Neuronal stem cell (in vitro differentiated cells): ENCODE data around the gene EIF2S1.

Experiments
- DNase-seq: peaks from one replicate; pipeline ENCODE4 v3.0.0-alpha.2; 2013; ENCODE audit warnings: low spot score
- H2AFZ ChIP-seq: one replicate; pipeline ENCODE4 v1.6.1; 2013; ENCODE audit warnings: mild to moderate bottlenecking, low read length, inconsistent platforms
- H2AK5ac ChIP-seq: 2 replicates; pipeline ENCODE4 v1.6.1; 2013; ENCODE audit warnings: low read depth, mild to moderate bottlenecking, inconsistent platforms, low read length, moderate library complexity, mixed read lengths
- H2BK120ac ChIP-seq: 2 replicates; pipeline ENCODE4 v1.6.1; 2013; ENCODE audit warnings: low read depth, mild to moderate bottlenecking, inconsistent platforms, low read length, moderate library complexity, mixed read lengths
- H2BK12ac ChIP-seq: one replicate; pipeline ENCODE4 v1.6.1; 2013; ENCODE audit warnings: low read length, inconsistent platforms
- H2BK15ac ChIP-seq: 2 replicates; pipeline ENCODE4 v1.6.1; 2013; ENCODE audit warnings: mild to moderate bottlenecking, low read length, inconsistent platforms, mixed read lengths
- H2BK5ac ChIP-seq: one replicate; pipeline ENCODE4 v1.6.1; 2013; ENCODE audit warnings: inconsistent platforms, mild to moderate bottlenecking, low read length, moderate library complexity
- H3K14ac ChIP-seq: one replicate; pipeline ENCODE4 v1.6.1; 2013; ENCODE audit warnings: low read length, inconsistent platforms
- H3K18ac ChIP-seq: 2 replicates; pipeline ENCODE4 v1.6.1; 2013; ENCODE audit warnings: low read length, inconsistent platforms
- H3K23ac ChIP-seq: 2 replicates; pipeline ENCODE4 v1.6.1; 2013; ENCODE audit warnings: low read depth, mild to moderate bottlenecking, mixed read lengths, low read length, inconsistent platforms; ENCODE audit not compliant: poor library complexity
- H3K27ac ChIP-seq: replicated peaks from 3 replicates; pipeline ENCODE4 v1.5.1; 2013; ENCODE audit warnings: low read length, inconsistent platforms
- H3K27me3 ChIP-seq, 3 experiments: 2 replicates each; pipeline ENCODE4 v1.6.1; 2013; ENCODE audit warnings: low read length in 3 of 3, mild to moderate bottlenecking in 2 of 3, inconsistent platforms in 1 of 3, low read depth in 1 of 3, mixed read lengths in 1 of 3, moderate library complexity in 1 of 3; ENCODE audit not compliant: control insufficient read depth in 3 of 3, insufficient read depth in 3 of 3
- H3K36me3 ChIP-seq, 2 donors: replicated peaks in 1 of 2; 2 replicates each; pipeline ENCODE4 v1.6.1; 2013; ENCODE audit warnings: low read length in 2 of 2; ENCODE audit not compliant: control insufficient read depth in 2 of 2, insufficient read depth in 2 of 2
- H3K4ac ChIP-seq: 2 replicates; pipeline ENCODE4 v1.6.1; 2013; ENCODE audit warnings: inconsistent platforms, mild to moderate bottlenecking, low read length, moderate library complexity
- H3K4me1 ChIP-seq, 2 donors: 1 replicate in 1 of 2; 2 replicates in 1 of 2; pipeline ENCODE4 v1.6.1; 2013; ENCODE audit warnings: low read length in 2 of 2, low read depth in 1 of 2; ENCODE audit not compliant: control insufficient read depth in 2 of 2, insufficient read depth in 1 of 2
- H3K4me2 ChIP-seq: one replicate; pipeline ENCODE4 v1.6.1; 2013; ENCODE audit warnings: mild to moderate bottlenecking, low read length, inconsistent platforms; ENCODE audit not compliant: insufficient read depth, poor library complexity, severe bottlenecking
- H3K4me3 ChIP-seq, 2 donors: 2 replicates each; pipeline ENCODE4 v1.5.1; 2013; ENCODE audit warnings: low read length in 2 of 2, mild to moderate bottlenecking in 2 of 2, inconsistent platforms in 1 of 2, moderate library complexity in 1 of 2
- H3K79me1 ChIP-seq: one replicate; pipeline ENCODE4 v1.6.1; 2013; ENCODE audit warnings: low read depth, mild to moderate bottlenecking, inconsistent platforms, low read length, moderate library complexity
- H3K9ac ChIP-seq: one replicate; pipeline ENCODE4 v1.6.1; 2013; ENCODE audit warnings: mild to moderate bottlenecking, low read depth, low read length, inconsistent platforms; ENCODE audit not compliant: poor library complexity
- H3K9me3 ChIP-seq, 2 donors: replicated peaks in 1 of 2; 2 replicates each; pipeline versions ENCODE3 to v1.6.1; 2013; ENCODE audit warnings: low read length in 2 of 2, mild to moderate bottlenecking in 2 of 2, inconsistent platforms in 1 of 2, low read depth in 1 of 2, mixed read lengths in 1 of 2, moderate library complexity in 1 of 2; ENCODE audit not compliant: control insufficient read depth in 2 of 2, insufficient read depth in 1 of 2
- H4K8ac ChIP-seq: one replicate; pipeline ENCODE4 v1.6.1; 2013; ENCODE audit warnings: low read depth, mild to moderate bottlenecking, inconsistent platforms, low read length, moderate library complexity
- H4K91ac ChIP-seq: one replicate; pipeline ENCODE4 v1.6.1; 2013; ENCODE audit warnings: low read length, low read depth, mild to moderate bottlenecking, inconsistent platforms; ENCODE audit not compliant: poor library complexity
- WGBS, 2 donors: extraction: QIAGEN DNeasy Blood & Tissue Kit; methylation state at CpG; one replicate each; pipeline ENCODE4 v1.1.7; 2013; ENCODE audit warnings: missing lambda C conversion rate in 2 of 2, mixed read lengths in 1 of 2; ENCODE audit not compliant: insufficient read length in 2 of 2, insufficient replicate concordance in 1 of 2; ENCODE audit errors: extremely low coverage in 2 of 2; 5-methylcytosine and 5-hydroxymethylcytosine counted together

EIF2S1 gene

GRCh38 chr14:67391268-67391667 is 31.1 kb downstream of the EIF2S1 start:
- Histone ChIP-seq H3K79me1 (no peaks in the 10 kb centered on the region), H2BK12ac (no peak overlapping the region), H3K23ac (peak overlapping the region; percentile 4), H2AFZ (no peak overlapping the region), H3K18ac (no peak overlapping the region), H4K8ac (no peak overlapping the region), H3K4me3 (no peak overlapping the region), H3K36me3 (peaks cover 0 to 15% of the 10 kb centered on the region in 2 donors), H3K4me2 (no peak overlapping the region), H2BK120ac (no peak overlapping the region), H3K9me3 (no peaks in the 10 kb centered on the region), H2AK5ac (no peak overlapping the region), H3K14ac (no peak overlapping the region), H3K9ac (no peak overlapping the region), H3K27ac (no peak overlapping the region), H3K4ac (no peak overlapping the region), H4K91ac (no peak overlapping the region), H3K27me3 (no peaks in the 10 kb centered on the region), H2BK15ac (no peak overlapping the region), H2BK5ac (no peak overlapping the region), H3K4me1 (peaks cover 0 to under 1% of the 10 kb centered on the region in 2 donors)
- DNase-seq: no peak
- WGBS, 2 donors: no CpG with 5 or more reads among the region's 6 CpGs

GRCh38 chr14:67392123-67392522 is 32.0 kb downstream of the EIF2S1 start:
- Histone ChIP-seq H3K27ac (no peak overlapping the region), H4K8ac (no peak overlapping the region), H4K91ac (no peak overlapping the region), H3K4me3 (no peak overlapping the region), H3K18ac (no peak overlapping the region), H2BK15ac (no peak overlapping the region), H3K36me3 (peaks cover 0 to 7% of the 10 kb centered on the region in 2 donors), H2AFZ (no peak overlapping the region), H3K14ac (no peak overlapping the region), H3K23ac (no peak overlapping the region), H2BK12ac (no peak overlapping the region), H2AK5ac (no peak overlapping the region), H3K27me3 (no peaks in the 10 kb centered on the region), H3K4ac (no peak overlapping the region), H2BK5ac (no peak overlapping the region), H3K4me2 (no peak overlapping the region), H3K9me3 (no peaks in the 10 kb centered on the region), H2BK120ac (no peak overlapping the region), H3K4me1 (peaks cover 0 to 4% of the 10 kb centered on the region in 2 donors), H3K9ac (no peak overlapping the region), H3K79me1 (no peaks in the 10 kb centered on the region)
- no peak for DNase-seq
- no CpG with 5 or more reads among the region's 3 CpGs for WGBS, 2 donors

- peaks cover 0 to under 1% of the 10 kb centered on the region in 2 donors for H3K36me3 ChIP-seq
- no peak overlapping the region for H2BK5ac ChIP-seq
- H3K18ac ChIP-seq: no peak overlapping the region
- H3K9me3 ChIP-seq: no peaks in the 10 kb centered on the region
- H3K4me1 ChIP-seq: peaks cover 0 to 4% of the 10 kb centered on the region in 2 donors
- H3K9ac ChIP-seq: peak overlapping the region; percentile 24
- H3K4me2 ChIP-seq: no peak overlapping the region
- no peak for DNase-seq
- H2AK5ac ChIP-seq: peak overlapping the region; percentile 30
- no peak overlapping the region for H3K23ac ChIP-seq
- H3K27me3 ChIP-seq: no peaks in the 10 kb centered on the region
- H3K79me1 ChIP-seq: no peaks in the 10 kb centered on the region
- WGBS, 2 donors: no CpG with 5 or more reads among the region's 9 CpGs
- peak overlapping the region; percentile 63 for H3K14ac ChIP-seq
- H4K91ac ChIP-seq: no peak overlapping the region
- H3K27ac ChIP-seq: no peak overlapping the region
- no peak overlapping the region for H4K8ac ChIP-seq
- H2AFZ ChIP-seq: no peak overlapping the region
- no peak overlapping the region for H2BK120ac ChIP-seq
- no peak overlapping the region for H2BK12ac ChIP-seq
- no peak overlapping the region for H2BK15ac ChIP-seq
- no peak overlapping the region for H3K4ac ChIP-seq
- peak overlapping the region in 1 of 2 donors; percentile 35 for H3K4me3 ChIP-seq
These were observed 32.7 kb downstream of the EIF2S1 start for GRCh38 chr14:67392800-67393199.

- Histone ChIP-seq H3K18ac (no peak overlapping the region), H3K27me3 (no peaks in the 10 kb centered on the region), H3K4me1 (peaks cover 0 to 4% of the 10 kb centered on the region in 2 donors), H2AFZ (no peak overlapping the region), H3K36me3 (no peaks in the 10 kb centered on the region), H3K23ac (no peak overlapping the region), H2AK5ac (no peak overlapping the region), H2BK120ac (no peak overlapping the region), H3K9ac (no peak overlapping the region), H2BK5ac (no peak overlapping the region), H3K14ac (no peak overlapping the region), H3K4me3 (no peak overlapping the region), H3K4me2 (no peak overlapping the region), H3K9me3 (no peaks in the 10 kb centered on the region), H2BK15ac (no peak overlapping the region), H2BK12ac (no peak overlapping the region), H3K79me1 (no peaks in the 10 kb centered on the region), H3K4ac (no peak overlapping the region), H4K8ac (no peak overlapping the region), H3K27ac (no peak overlapping the region), H4K91ac (no peak overlapping the region)
- no CpG with 5 or more reads among the region's 6 CpGs for WGBS, 2 donors
- DNase-seq: no peak
These were observed 33.6 kb downstream of the EIF2S1 start for GRCh38 chr14:67393689-67394088.
